GM18502 (cell line): ENCODE measurements around the gene AFAP1L1.

Experiments
- ATAC-seq: cut with Tn5 transposase; IDR thresholded peaks from one replicate; pipeline ENCODE4 v1.9.1; 2021; ENCODE audit warnings: mild to moderate bottlenecking; ENCODE audit not compliant: unreplicated experiment, poor library complexity

Gene AFAP1L1

GRCh38 chr5:149304195-149305078, 32.8 kb downstream of the AFAP1L1 start:
- ATAC-seq, result no peak

GRCh38 chr5:149309354-149309753, 37.7 kb downstream of the AFAP1L1 start:
- ATAC-seq, result no peak

- ATAC-seq, result no peak
These were observed 38.8 kb downstream of the AFAP1L1 start for GRCh38 chr5:149310488-149310887.

GRCh38 chr5:149310947-149311658, 39.4 kb downstream of the AFAP1L1 start:
- ATAC-seq, result no peak

- no peak for ATAC-seq
These were observed 41.6 kb downstream of the AFAP1L1 start for GRCh38 chr5:149313151-149313841.

- no peak for ATAC-seq
These were observed 43.0 kb downstream of the AFAP1L1 start for GRCh38 chr5:149314571-149315111.

GRCh38 chr5:149315753-149316152, 44.1 kb downstream of the AFAP1L1 start:
- no peak for ATAC-seq

GRCh38 chr5:149317281-149318048, 45.8 kb downstream of the AFAP1L1 start:
- no peak for ATAC-seq

GRCh38 chr5:149319174-149319573, 47.5 kb downstream of the AFAP1L1 start:
- ATAC-seq, result no peak

- ATAC-seq, result no peak
These were observed 49.2 kb downstream of the AFAP1L1 start for GRCh38 chr5:149320791-149321330.

GRCh38 chr5:149322518-149322917, 50.9 kb downstream of the AFAP1L1 start:
- ATAC-seq, result no peak

GRCh38 chr5:149323210-149323609, 51.6 kb downstream of the AFAP1L1 start:
- ATAC-seq, result no peak

- ATAC-seq, result no peak
These were observed 52.1 kb downstream of the AFAP1L1 start for GRCh38 chr5:149323621-149324205.

- ATAC-seq, result no peak
These were observed 53.0 kb downstream of the AFAP1L1 start for GRCh38 chr5:149324641-149325040.

GRCh38 chr5:149325166-149325735, 53.6 kb downstream of the AFAP1L1 start:
- ATAC-seq, result no peak

GRCh38 chr5:149325894-149326293, 54.2 kb downstream of the AFAP1L1 start:
- no peak for ATAC-seq

GRCh38 chr5:149326611-149327010, 55.0 kb downstream of the AFAP1L1 start:
- no peak for ATAC-seq

GRCh38 chr5:149328177-149328576, 56.5 kb downstream of the AFAP1L1 start:
- ATAC-seq, result no peak
